Measurements from ENCODE around the gene MEIS1.

MEIS1 gene

DNA sequence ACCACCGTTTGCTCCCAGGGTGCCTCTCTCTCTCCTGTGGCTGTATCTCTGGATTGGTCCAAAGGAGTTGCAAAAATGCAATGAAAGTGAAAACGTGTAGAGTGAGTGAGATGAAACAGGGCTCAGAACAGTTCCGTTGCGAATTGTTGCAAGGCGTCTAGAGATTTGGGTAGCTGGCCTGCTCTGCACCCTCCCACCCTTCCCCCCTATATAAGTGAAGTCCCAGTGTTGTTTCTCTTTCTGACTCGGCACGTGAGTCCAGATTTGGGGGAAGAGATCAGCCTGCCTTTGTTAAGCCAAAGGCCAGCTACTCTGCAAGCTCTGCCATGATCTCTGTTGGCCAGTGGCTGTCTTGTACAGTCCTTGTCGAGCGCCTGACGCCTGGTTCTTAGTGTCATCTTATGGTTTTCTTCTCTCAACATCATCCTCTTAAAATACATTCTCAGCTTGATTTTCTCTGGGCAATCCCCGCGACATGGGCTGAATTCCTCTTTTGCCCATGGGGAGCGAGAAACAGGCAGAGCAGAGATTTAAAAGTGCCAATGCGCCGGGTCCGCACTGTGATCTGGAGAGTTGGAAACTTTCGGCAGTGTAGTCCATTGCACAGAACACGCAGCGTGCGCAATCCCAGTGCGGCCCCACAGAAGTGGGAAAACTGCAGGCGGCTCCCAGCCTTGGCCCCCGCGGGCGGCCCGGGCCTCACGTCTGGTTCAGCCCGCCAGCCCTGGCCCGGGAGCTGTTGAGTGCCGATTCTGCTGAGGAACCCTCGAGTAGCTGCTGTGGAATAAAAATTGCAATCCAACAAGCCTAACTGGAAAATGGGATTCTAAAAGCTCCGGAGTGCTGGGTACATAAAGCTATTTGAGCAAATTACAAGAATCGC lies 9.3 kb downstream of the MEIS1 start:
- no peak for DNase-seq (ENCODE audit: low spot score)

- no peak for DNase-seq (ENCODE audit: low spot score)
Measured at GRCh38 chr2:66445076-66445924, 10.4 kb downstream of the MEIS1 start.

DNA sequence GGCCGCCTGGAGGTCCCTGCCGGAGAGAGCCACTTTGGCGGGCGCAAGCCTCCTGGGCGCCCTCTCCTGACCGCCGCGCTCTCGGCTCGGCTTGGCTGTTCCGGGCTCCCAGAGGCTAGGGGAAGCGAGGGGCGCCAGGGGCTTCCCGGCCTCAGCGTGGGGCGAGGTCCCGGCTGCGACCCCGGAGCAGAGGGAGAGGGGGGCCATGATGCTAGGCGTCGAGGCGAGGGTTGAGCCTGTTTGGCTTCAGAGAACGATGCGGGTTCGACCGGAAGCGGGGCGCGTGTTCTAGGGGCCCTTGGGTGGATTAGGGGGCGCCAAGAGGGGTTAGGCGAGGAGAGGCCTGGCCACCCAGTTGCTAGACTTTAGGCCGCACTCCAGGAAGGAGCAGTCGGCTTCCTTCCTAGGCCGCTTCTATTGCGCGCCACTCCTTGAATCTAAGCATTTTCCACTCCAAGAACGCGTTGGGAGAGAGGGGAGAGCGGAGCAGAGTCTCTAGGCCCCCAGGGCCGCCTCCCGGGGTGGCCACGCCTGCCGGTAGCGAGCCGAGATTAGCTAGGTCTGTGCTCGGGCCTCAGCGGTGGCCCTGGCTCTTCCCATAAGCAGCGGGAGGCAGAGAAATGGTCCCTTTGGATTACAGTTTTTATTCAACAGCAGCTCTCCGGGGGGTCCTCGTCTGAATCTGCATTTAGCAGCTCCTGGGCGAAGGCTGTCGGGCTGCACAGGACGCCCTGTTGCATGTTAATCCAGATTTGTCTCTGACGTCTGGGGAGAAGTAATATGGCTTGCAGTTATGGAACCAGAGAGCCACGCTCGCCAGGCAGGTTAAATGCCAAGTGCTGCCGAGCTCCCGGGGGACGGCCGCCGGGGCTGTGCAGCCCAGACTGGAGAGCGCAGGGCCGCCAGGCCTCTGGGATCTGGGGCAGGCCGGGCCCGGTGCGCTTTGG lies 11.3 kb downstream of the MEIS1 start:
- no peak for DNase-seq (ENCODE audit: low spot score)

DNA sequence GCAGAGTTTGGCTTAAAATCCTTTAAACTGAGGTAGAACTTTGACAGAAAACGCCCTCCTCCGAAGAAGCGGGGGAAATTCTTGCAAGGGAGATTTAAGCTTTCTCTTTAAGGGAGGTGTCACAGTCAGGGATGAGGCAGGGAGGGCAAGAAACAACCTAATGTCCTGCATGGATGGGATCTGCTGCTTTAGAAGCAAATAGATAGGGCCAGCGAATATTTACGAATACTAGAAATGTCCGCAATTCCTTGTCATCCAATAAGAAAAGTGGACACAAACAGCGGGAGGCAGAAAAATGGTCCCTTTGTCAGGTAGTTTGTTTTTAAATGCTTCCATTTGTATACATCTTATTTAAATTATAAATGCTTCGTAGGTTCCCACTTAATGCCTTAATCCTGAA lies 12.0 kb downstream of the MEIS1 start:
- no peak for DNase-seq (ENCODE audit: low spot score)

DNA sequence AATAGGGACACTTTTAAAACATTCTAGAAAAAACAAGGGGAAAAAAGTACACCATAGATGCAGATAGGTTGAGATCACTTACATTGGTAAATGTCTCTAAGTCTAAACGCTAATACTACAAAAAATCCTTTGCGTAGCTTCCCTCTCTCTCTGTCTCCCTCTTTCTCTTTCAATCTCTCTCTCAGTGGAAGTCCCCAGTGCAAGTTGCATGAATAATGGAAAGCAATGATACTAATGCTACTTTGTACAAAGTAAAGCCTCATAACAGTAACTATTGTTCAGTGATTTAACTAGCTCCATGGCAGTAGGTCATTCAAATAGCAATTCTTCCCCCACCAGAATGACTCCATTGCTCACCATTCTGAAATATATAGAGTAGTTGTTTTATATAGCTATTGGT lies 12.8 kb downstream of the MEIS1 start:
- DNase-seq (ENCODE audit: low spot score) = no peak

DNA sequence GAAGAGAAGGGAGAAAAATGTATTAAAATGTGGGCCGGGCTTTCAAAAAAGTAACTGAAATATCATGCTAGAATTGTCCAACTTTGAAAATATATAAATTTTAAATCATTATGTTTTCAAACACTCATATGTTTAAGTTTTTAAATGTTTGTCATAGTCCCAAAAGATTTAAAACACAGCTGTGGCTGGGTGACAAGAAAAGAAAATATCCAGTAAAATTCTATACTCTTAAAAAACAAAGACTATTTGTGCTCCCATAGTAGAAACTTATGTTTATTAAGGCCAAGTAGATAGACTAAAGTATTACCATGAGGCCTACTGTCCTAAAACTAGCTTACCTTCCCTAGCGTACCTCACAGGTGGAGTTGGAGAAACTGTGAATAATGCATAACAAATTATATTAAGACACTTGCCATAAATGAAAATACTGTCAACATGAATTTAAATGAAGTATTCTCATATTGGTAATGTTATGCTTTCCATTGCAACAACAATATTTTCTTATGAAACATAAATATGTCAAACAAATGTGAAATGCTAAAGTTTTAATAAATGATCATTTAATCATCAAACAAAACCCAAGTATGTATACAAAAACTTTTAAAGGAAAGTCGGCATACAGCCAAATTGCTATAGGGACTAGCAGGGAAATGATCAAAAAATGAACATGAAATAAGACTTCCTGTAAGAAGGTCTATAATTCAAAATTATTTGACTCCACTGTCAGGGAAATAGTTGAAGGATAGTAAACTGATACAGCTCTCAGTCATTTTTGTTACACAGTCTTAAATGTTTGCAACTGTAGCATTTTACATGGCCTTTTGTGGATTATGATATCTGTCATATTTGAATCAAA lies 13.4 kb downstream of the MEIS1 start:
- no peak for DNase-seq (ENCODE audit: low spot score)

DNA sequence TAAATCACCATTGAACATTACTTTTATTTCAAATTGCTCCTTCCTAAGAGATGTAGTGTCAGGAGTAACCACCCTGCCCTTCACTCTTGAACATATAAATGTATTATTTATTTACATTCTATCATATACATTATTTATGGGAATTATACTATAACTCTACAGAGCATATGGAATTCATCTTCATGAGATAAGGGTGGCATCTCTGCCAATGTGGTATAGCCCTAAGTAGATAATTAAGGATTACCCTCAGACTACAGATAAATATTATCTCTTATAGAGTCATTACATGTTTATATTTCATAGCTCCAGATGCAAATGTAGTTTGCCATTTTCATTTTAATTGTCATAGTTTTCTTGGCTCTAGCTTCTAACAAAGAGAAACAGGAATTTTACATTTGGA lies 17.3 kb downstream of the MEIS1 start:
- no peak for DNase-seq (ENCODE audit: low spot score)

GRCh38 chr2:66452917-66453316 lies 18.0 kb downstream of the MEIS1 start:
- no peak for DNase-seq (ENCODE audit: low spot score)

- DNase-seq (ENCODE audit: low spot score) = no peak
Measured at GRCh38 chr2:66455490-66455889, 20.6 kb downstream of the MEIS1 start.

- DNase-seq (ENCODE audit: low spot score) = no peak
Measured at GRCh38 chr2:66456183-66457041, 21.5 kb downstream of the MEIS1 start.

DNA sequence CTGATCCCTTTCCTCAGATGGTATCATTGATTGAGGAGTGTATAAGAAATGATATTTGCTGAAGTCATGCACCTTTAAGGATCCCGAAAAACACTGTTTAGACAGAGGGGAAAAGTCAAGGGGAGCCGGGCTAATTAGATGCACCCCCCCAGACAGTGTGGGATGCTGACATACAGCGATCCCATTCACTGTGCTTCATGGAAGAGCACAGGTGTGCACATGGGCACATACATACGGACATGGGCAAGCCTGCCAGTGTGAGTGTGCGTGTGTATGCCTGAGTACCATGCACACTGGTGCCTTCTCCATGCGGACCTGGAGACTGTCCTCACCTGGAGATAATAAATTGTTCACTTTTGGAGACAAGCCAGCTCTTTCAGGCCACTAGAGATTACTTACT lies 22.6 kb downstream of the MEIS1 start:
- no peak for DNase-seq (ENCODE audit: low spot score)

GRCh38 chr2:66460031-66460430 lies 25.1 kb downstream of the MEIS1 start:
- no peak for DNase-seq (ENCODE audit: low spot score)

GRCh38 chr2:66461001-66461663 lies 26.2 kb downstream of the MEIS1 start:
- DNase-seq (ENCODE audit: low spot score) = no peak

GRCh38 chr2:66461664-66462500 lies 27.0 kb downstream of the MEIS1 start:
- DNase-seq (ENCODE audit: low spot score) = no peak

- no peak for DNase-seq (ENCODE audit: low spot score)
Measured at GRCh38 chr2:66462501-66462825, 27.5 kb downstream of the MEIS1 start.

- DNase-seq (ENCODE audit: low spot score) = no peak
Measured at GRCh38 chr2:66463206-66463755, 28.4 kb downstream of the MEIS1 start.

DNA sequence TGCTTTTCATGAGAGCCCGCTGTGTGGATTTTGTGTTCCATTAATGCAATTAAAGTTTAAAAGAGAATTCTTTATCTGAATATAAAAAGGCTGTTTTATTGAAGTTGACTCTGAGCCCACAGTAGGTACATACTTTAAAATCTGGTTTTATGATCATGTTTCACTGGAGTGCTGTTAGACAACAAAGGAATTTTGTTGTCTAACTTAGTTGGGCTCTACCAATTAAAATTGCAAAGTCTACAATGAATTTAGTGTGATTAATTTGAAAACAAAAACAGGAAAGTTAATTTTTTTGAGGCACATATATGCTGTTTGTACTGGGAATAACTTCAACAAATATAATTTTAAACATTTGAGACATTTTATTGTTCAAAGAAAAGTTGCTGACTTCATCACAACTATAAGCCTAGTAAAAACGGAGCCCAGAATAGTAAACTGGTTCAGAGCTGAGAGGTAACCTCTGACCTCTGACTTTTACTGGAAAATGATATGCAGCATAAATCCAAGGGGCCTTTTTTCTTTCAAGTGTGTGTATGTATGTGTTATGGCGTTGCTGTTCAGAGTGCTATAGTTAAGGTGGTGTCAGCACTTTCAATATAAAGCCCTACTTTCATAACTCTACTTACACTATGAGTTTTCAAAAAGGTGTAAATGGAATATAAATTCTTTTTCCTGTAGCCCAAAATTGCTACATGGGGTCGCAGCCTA lies 30.2 kb downstream of the MEIS1 start:
- no peak for DNase-seq (ENCODE audit: low spot score)

DNA sequence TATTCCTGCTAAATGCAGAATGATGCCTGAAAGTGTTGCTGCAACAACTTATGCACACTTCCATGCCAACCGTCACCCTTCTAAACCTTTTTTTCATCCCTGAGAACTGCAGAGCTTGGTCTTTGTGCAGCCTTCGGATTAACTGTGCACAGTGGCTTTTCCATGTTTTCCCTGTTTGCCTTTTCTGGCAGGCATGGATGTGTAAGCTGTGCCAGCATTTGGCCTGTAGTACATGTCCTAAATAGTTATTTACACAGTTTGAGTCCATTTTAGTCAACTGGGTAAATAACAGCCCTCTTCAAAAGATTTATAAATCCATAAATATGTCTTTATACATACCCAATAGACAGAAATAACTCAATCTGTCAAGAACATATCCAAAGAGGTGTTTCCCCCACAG lies 31.5 kb downstream of the MEIS1 start:
- DNase-seq (ENCODE audit: low spot score) = no peak
